NCI-H345 treated with DMSO at 0.1 percent for 48 hours (cell line): ENCODE measurements around the gene YAE1.

Source experiments
- DNase-seq: peaks from one replicate; lab custom pipeline; 2025; ENCODE audit not compliant: unreplicated experiment; lab: John Stamatoyannopoulos, UW

The YAE1 gene

DNA sequence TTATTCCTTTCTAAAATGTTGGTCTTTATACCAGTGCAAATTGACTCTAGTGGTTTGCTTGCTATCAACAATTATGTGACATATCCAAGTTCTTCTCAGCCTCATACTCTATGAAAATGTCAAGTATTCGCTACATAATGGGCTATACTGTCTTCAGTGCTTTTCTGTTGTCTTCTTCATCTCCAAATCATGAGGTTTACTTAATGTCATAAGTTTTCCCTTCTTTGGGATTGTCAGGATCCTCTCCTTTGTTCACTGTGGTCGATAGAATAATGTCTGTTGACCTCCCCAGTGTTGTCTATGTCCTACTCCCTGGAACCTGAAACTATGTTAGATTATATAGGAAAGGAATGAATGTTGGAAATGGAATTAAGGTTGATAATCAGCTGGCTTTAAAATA, 40.7 kb downstream of the YAE1 start:
- no peak for DNase-seq

GRCh38 chr7:39607865-39608264, 41.7 kb downstream of the YAE1 start:
- no peak for DNase-seq

- DNase-seq = no peak
These were observed 42.1 kb downstream of the YAE1 start for GRCh38 chr7:39608278-39608677.

DNA sequence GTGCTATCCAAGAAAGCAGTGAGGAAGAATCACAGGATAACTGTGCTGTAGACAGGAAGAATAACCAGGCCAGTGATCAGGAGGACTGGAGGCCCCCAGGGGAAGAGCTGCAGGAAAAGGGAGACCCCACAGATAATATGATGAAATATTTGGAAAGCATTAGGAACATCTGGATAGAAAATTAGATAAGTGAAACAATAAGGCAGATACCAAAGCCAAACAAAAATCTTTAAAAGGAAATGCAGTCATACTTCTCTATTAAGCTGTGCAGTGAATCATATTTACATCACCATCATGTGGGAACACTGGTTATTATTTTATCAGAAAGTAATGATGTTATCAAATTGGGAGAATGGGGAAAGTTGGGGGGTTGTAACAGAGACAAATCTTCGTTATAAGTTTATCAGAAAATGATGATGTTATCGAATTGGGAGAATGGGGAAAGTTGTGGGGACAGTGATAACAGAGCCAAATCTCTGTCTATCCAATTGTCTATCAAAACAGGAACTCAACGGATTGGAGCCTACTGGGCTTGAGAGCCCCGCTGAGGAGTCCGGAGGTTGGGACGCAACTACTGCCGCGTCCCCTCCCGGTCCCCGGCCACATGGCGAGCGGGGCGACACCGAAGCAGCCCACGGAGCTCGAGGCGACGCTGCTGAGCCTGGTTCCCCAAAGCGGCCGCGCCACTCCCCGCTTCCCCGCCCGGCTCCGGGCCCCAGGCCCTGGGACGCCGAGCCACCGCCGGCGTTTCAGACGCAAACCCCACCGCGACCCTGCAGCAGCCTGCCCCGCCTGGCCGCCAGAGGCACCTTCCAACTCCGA, 43.1 kb downstream of the YAE1 start:
- DNase-seq = no peak

- DNase-seq = no peak
These were observed 43.7 kb downstream of the YAE1 start for GRCh38 chr7:39609935-39610263.

DNA sequence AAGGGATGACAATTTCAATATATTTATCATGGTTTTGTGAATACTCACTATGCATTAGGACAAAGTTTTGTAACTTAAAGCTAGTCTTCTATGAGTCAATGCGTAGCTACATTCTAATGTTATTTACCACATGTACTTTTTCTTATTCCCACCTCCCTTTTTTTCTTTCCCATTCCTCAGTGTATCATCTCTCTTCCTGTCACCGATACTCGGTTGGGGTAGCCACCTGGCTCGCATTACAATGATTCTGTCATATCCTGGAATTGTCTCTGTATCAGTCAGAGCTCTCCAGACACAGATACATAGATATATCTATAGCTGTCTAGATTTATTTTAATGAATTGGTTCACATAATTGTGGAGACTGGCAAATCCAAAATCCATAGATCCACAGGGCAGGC, 47.4 kb downstream of the YAE1 start:
- DNase-seq = no peak

DNA sequence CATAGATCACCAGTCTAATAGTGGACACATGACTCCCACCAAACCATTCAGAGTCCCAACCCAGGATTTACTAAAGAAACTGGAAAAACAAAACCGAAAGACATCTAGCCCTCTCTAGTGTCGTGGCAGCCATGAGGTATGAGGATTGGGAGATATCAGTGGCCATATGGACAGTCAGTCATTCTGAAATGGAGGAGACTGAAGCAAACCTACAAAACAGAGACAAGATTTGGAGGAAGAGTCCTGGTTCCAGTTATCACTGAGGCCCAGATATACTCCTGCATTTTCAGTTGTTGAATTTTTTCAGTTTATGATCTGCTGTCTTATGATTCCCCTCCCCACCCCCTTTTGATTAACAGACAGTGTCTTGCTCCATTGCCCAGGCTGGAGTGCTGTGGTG, 48.1 kb downstream of the YAE1 start:
- DNase-seq = no peak

DNA sequence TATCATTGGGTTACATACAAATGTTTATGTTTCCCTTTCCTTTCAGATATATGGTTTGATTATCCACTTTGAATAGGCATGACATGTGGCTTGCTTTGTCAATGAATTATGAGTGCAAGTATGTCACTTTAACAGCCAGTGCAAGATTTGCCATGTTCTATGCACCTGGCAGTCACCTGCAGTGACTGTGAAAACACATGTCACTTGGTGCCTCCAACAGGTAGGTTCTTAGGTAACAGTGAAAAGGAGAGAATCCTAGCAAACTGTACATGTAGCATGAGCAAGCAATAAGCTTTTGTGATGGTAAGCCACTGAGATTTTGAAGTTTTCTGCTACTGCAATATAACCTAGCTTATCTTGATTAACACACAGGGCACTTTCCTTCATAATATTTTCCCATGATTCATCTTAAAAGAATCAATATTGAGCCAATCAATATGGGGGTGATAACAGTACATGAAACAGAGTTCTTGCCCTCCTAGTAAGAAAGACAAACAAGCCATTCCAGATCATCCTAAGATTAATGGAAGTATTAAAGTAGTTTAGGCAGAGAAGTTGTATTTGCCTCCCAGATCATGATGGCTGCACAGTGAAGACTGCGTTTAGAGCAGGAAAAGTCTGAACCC, 49.3 kb downstream of the YAE1 start:
- DNase-seq = no peak

GRCh38 chr7:39616138-39616537, 49.9 kb downstream of the YAE1 start:
- no peak for DNase-seq

DNA sequence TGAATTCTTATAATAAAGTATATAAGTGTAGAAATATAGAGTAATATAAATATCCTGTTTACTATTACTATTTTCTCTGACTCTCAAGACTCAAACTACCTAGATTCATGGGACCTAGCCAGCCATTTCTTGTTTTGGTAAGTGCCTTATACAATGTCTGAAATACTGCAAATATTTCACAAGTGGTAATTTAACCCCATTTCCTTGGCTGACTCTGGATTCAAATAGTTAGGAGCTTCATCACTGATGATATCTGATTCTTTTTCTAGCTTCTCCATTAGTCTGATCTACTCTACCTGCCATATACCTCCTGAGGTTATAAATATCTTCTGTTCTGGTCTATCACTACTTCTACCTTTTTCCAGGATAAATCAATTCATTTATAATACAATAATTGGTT, 50.8 kb downstream of the YAE1 start:
- DNase-seq = no peak

DNA sequence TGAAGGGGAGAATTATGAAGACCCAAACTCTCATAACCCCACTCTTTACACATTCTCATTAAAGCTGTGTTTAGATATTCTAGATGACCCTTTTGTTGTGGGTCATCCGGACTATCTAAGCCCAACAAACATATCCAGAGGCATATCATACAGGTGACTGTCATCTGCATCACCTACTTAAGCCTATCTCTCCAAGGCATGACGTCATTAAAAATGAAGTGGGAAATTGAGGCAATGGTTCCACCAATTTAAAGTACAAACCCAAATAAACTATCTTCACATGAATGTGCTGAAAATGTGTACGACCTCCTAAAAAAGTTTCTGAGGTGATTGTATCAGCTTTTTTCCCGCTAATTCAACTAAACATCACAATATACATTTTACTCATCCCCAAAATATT, 52.7 kb downstream of the YAE1 start:
- no peak for DNase-seq

DNA sequence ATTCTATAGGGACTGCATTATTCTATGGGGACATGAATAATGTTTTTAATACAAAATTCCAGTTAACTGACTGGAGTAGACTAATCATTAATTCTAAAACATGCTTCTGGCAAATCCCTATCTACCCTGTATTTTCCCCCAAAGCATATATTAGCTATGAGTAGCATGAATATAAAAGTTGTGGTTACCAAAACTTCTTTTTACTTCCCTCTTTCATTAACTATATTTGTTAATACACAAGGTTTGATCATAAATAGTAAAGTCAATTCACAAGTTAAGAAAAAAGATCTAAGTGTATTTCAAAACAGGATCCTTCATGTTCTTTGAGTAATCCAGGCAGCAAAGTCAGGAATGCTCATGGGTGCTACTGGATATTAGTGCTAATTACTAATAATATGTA, 54.3 kb downstream of the YAE1 start:
- DNase-seq = no peak

- no peak for DNase-seq
These were observed 55.1 kb downstream of the YAE1 start for GRCh38 chr7:39621261-39621660.

- no peak for DNase-seq
These were observed 55.7 kb downstream of the YAE1 start for GRCh38 chr7:39621784-39622411.
